ENCODE data around the gene CDH12.

Gene CDH12

GRCh38 chr5:22669345-22669744 lies 183.8 kb downstream of the CDH12 start:
- Histone ChIP-seq H3K27me3 (ENCODE audit: control insufficient read depth in 2 of 2, insufficient read depth in 2 of 2, low read length in 2 of 2) (no peaks in the 10 kb centered on the region), H3K36me3 (ENCODE audit: control insufficient read depth in 2 of 2, insufficient read depth in 2 of 2, low read length in 2 of 2) (no peaks in the 10 kb centered on the region), H3K9ac (ENCODE audit: low read depth in 1 of 2, low read length in 2 of 2) (no peak overlapping the region), H3K4me3 (ENCODE audit: low read length in 2 of 2) (no peak overlapping the region), H3K4me1 (ENCODE audit: control insufficient read depth in 2 of 2, insufficient read depth in 2 of 2, low read length in 2 of 2) (no peaks in the 10 kb centered on the region), H3K27ac (ENCODE audit: low read depth in 2 of 2, low read length in 2 of 2) (no peak overlapping the region), H3K9me3 (ENCODE audit: control insufficient read depth in 2 of 2, low read length in 2 of 2) (no peaks in the 10 kb centered on the region)

DNA sequence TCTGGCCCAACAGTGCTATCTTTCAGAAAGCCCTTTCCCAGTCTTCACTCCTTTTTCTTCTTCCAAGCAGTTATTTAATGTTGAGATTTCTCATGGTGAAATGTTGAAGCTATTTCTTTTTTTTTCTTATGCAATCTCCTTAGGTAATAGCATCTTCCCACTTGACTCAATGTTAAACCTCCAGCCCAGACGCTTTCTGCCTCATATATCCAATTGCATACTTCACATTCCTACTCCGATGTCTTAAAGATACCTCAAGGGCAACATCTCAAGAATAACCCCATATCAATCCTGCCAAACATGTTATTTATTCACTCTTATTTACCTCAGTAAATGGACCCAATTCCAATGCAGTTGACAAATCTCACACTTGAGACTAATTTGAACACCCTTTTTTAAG lies 187.3 kb downstream of the CDH12 start:
- H3K4me3 ChIP-seq (ENCODE audit: low read length in 2 of 2) = no peak overlapping the region
- no peaks in the 10 kb centered on the region for H3K36me3 ChIP-seq (ENCODE audit: control insufficient read depth in 2 of 2, insufficient read depth in 2 of 2, low read length in 2 of 2)
- H3K4me1 ChIP-seq (ENCODE audit: control insufficient read depth in 2 of 2, insufficient read depth in 2 of 2, low read length in 2 of 2) = no peaks in the 10 kb centered on the region
- no peak overlapping the region for H3K27ac ChIP-seq (ENCODE audit: low read depth in 2 of 2, low read length in 2 of 2)
- no peak overlapping the region for H3K9ac ChIP-seq (ENCODE audit: low read depth in 1 of 2, low read length in 2 of 2)
- H3K9me3 ChIP-seq (ENCODE audit: control insufficient read depth in 2 of 2, low read length in 2 of 2) = no peaks in the 10 kb centered on the region
- H3K27me3 ChIP-seq (ENCODE audit: control insufficient read depth in 2 of 2, insufficient read depth in 2 of 2, low read length in 2 of 2) = no peaks in the 10 kb centered on the region

GRCh38 chr5:22663134-22663533 lies 190.0 kb downstream of the CDH12 start:
- no peak overlapping the region for H3K4me3 ChIP-seq (ENCODE audit: low read length in 2 of 2)
- no peaks in the 10 kb centered on the region for H3K9me3 ChIP-seq (ENCODE audit: control insufficient read depth in 2 of 2, low read length in 2 of 2)
- no peak overlapping the region for H3K27ac ChIP-seq (ENCODE audit: low read depth in 2 of 2, low read length in 2 of 2)
- H3K9ac ChIP-seq (ENCODE audit: low read depth in 1 of 2, low read length in 2 of 2) = no peak overlapping the region
- no peaks in the 10 kb centered on the region for H3K36me3 ChIP-seq (ENCODE audit: control insufficient read depth in 2 of 2, insufficient read depth in 2 of 2, low read length in 2 of 2)
- no peaks in the 10 kb centered on the region for H3K27me3 ChIP-seq (ENCODE audit: control insufficient read depth in 2 of 2, insufficient read depth in 2 of 2, low read length in 2 of 2)
- H3K4me1 ChIP-seq (ENCODE audit: control insufficient read depth in 2 of 2, insufficient read depth in 2 of 2, low read length in 2 of 2) = no peaks in the 10 kb centered on the region

DNA sequence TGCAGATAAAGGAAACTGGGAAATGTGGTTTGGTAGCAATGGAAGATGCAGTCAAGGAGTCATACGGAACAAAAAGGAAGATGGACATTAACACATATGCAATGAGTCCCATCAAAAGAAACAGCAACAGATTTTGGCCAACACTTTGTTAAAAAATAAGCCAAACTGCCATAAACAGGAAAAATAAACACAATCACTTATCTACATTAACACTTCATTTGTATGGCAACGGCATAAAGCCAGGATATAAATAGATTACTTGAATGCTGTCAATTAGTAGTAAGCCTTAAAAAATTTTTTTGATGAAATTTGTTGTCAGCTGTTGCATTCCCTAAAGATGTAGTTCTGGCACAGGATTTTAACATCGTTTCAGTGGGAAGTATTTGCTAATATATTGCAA lies 190.8 kb downstream of the CDH12 start:
- Histone ChIP-seq H3K36me3 (ENCODE audit: control insufficient read depth in 2 of 2, insufficient read depth in 2 of 2, low read length in 2 of 2) (no peaks in the 10 kb centered on the region), H3K4me1 (ENCODE audit: control insufficient read depth in 2 of 2, insufficient read depth in 2 of 2, low read length in 2 of 2) (no peaks in the 10 kb centered on the region), H3K27me3 (ENCODE audit: control insufficient read depth in 2 of 2, insufficient read depth in 2 of 2, low read length in 2 of 2) (no peaks in the 10 kb centered on the region), H3K9me3 (ENCODE audit: control insufficient read depth in 2 of 2, low read length in 2 of 2) (no peaks in the 10 kb centered on the region), H3K27ac (ENCODE audit: low read depth in 2 of 2, low read length in 2 of 2) (no peak overlapping the region), H3K4me3 (ENCODE audit: low read length in 2 of 2) (no peak overlapping the region), H3K9ac (ENCODE audit: low read depth in 1 of 2, low read length in 2 of 2) (no peak overlapping the region)

DNA sequence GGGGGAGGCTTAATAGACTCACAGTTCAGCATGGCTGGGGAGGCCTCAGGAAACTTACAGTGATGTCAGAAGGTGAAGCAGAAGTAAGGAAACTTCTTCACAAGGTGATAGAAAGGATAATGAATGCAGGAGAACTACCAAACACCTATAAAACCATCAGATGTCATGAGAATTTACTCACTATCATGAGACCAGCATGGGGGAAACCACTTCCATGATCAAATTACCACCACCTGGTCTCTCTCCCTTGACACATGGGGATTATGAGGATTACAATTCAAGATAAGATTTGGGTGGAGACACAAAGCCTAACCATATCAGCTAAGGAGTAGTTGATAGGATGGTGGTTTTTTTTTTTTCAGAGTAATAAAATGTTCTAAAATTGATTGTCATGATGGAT lies 201.8 kb downstream of the CDH12 start:
- no peaks in the 10 kb centered on the region for H3K36me3 ChIP-seq (ENCODE audit: control insufficient read depth in 2 of 2, insufficient read depth in 2 of 2, low read length in 2 of 2)
- no peak overlapping the region for H3K9ac ChIP-seq (ENCODE audit: low read depth in 1 of 2, low read length in 2 of 2)
- H3K4me1 ChIP-seq (ENCODE audit: control insufficient read depth in 2 of 2, insufficient read depth in 2 of 2, low read length in 2 of 2) = no peaks in the 10 kb centered on the region
- H3K9me3 ChIP-seq (ENCODE audit: control insufficient read depth in 2 of 2, low read length in 2 of 2) = no peaks in the 10 kb centered on the region
- H3K4me3 ChIP-seq (ENCODE audit: low read length in 2 of 2) = no peak overlapping the region
- no peak overlapping the region for H3K27ac ChIP-seq (ENCODE audit: low read depth in 2 of 2, low read length in 2 of 2)
- no peaks in the 10 kb centered on the region for H3K27me3 ChIP-seq (ENCODE audit: control insufficient read depth in 2 of 2, insufficient read depth in 2 of 2, low read length in 2 of 2)

- Histone ChIP-seq H3K4me3 (ENCODE audit: low read length in 2 of 2) (no peak overlapping the region), H3K27me3 (ENCODE audit: control insufficient read depth in 2 of 2, insufficient read depth in 2 of 2, low read length in 2 of 2) (no peaks in the 10 kb centered on the region), H3K9ac (ENCODE audit: low read depth in 1 of 2, low read length in 2 of 2) (no peak overlapping the region), H3K4me1 (ENCODE audit: control insufficient read depth in 2 of 2, insufficient read depth in 2 of 2, low read length in 2 of 2) (no peaks in the 10 kb centered on the region), H3K36me3 (ENCODE audit: control insufficient read depth in 2 of 2, insufficient read depth in 2 of 2, low read length in 2 of 2) (no peaks in the 10 kb centered on the region), H3K9me3 (ENCODE audit: control insufficient read depth in 2 of 2, low read length in 2 of 2) (no peaks in the 10 kb centered on the region), H3K27ac (ENCODE audit: low read depth in 2 of 2, low read length in 2 of 2) (no peak overlapping the region)
Measured at GRCh38 chr5:22650511-22650910, 202.6 kb downstream of the CDH12 start.

- no peak overlapping the region for H3K27ac ChIP-seq (ENCODE audit: low read depth in 2 of 2, low read length in 2 of 2)
- no peaks in the 10 kb centered on the region for H3K27me3 ChIP-seq (ENCODE audit: control insufficient read depth in 2 of 2, insufficient read depth in 2 of 2, low read length in 2 of 2)
- no peak overlapping the region for H3K4me3 ChIP-seq (ENCODE audit: low read length in 2 of 2)
- no peaks in the 10 kb centered on the region for H3K4me1 ChIP-seq (ENCODE audit: control insufficient read depth in 2 of 2, insufficient read depth in 2 of 2, low read length in 2 of 2)
- H3K9ac ChIP-seq (ENCODE audit: low read depth in 1 of 2, low read length in 2 of 2) = no peak overlapping the region
- H3K36me3 ChIP-seq (ENCODE audit: control insufficient read depth in 2 of 2, insufficient read depth in 2 of 2, low read length in 2 of 2) = no peaks in the 10 kb centered on the region
- no peaks in the 10 kb centered on the region for H3K9me3 ChIP-seq (ENCODE audit: control insufficient read depth in 2 of 2, low read length in 2 of 2)
Measured at GRCh38 chr5:22649074-22649473, 204.1 kb downstream of the CDH12 start.

GRCh38 chr5:22644859-22645258 lies 208.3 kb downstream of the CDH12 start:
- no peak overlapping the region for H3K27ac ChIP-seq (ENCODE audit: low read depth in 2 of 2, low read length in 2 of 2)
- H3K9me3 ChIP-seq (ENCODE audit: control insufficient read depth in 2 of 2, low read length in 2 of 2) = no peaks in the 10 kb centered on the region
- H3K27me3 ChIP-seq (ENCODE audit: control insufficient read depth in 2 of 2, insufficient read depth in 2 of 2, low read length in 2 of 2) = no peaks in the 10 kb centered on the region
- H3K36me3 ChIP-seq (ENCODE audit: control insufficient read depth in 2 of 2, insufficient read depth in 2 of 2, low read length in 2 of 2) = no peaks in the 10 kb centered on the region
- no peaks in the 10 kb centered on the region for H3K4me1 ChIP-seq (ENCODE audit: control insufficient read depth in 2 of 2, insufficient read depth in 2 of 2, low read length in 2 of 2)
- H3K9ac ChIP-seq (ENCODE audit: low read depth in 1 of 2, low read length in 2 of 2) = no peak overlapping the region
- H3K4me3 ChIP-seq (ENCODE audit: low read length in 2 of 2) = no peak overlapping the region

DNA sequence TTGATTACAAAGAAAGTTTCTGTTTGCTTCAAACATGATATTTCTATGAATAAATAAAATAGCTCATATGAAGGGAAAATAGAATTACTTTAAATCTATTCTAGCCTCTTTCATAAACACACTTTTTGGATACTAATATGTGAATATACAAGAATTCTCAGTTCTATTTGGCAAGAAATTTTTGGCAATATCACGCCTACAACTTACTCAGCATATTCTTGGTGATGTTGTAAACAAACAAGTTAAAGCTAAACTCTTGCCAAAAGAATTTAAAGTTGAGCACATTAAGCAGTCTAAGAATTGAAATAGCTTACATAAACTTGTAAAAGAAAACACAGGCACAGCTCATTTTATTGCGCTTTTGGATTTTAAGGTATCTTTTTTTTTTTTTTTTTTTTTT lies 209.8 kb downstream of the CDH12 start:
- no peak overlapping the region for H3K4me3 ChIP-seq (ENCODE audit: low read length in 2 of 2)
- no peaks in the 10 kb centered on the region for H3K36me3 ChIP-seq (ENCODE audit: control insufficient read depth in 2 of 2, insufficient read depth in 2 of 2, low read length in 2 of 2)
- no peaks in the 10 kb centered on the region for H3K9me3 ChIP-seq (ENCODE audit: control insufficient read depth in 2 of 2, low read length in 2 of 2)
- H3K4me1 ChIP-seq (ENCODE audit: control insufficient read depth in 2 of 2, insufficient read depth in 2 of 2, low read length in 2 of 2) = no peaks in the 10 kb centered on the region
- no peak overlapping the region for H3K9ac ChIP-seq (ENCODE audit: low read depth in 1 of 2, low read length in 2 of 2)
- H3K27ac ChIP-seq (ENCODE audit: low read depth in 2 of 2, low read length in 2 of 2) = no peak overlapping the region
- no peaks in the 10 kb centered on the region for H3K27me3 ChIP-seq (ENCODE audit: control insufficient read depth in 2 of 2, insufficient read depth in 2 of 2, low read length in 2 of 2)

DNA sequence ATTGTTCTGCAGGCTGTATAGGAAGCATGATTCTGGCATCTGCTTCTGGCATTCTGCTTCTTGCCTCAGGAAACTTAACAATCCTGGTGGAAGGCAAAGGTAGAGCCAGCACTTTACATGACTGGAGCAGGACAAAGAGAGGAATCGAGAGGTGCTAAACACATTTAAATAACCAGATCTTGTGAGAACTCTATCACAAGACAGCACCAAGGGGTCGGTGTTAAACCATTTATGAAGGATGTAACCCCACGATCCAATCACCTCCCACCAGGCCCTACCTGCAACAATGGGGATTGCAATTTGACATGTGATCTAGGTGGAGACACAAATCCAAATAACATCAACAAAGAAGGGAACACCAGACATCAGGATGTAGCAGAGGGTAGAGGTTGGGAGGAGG lies 221.5 kb downstream of the CDH12 start:
- no peaks in the 10 kb centered on the region for H3K36me3 ChIP-seq (ENCODE audit: control insufficient read depth in 2 of 2, insufficient read depth in 2 of 2, low read length in 2 of 2)
- no peak overlapping the region for H3K4me3 ChIP-seq (ENCODE audit: low read length in 2 of 2)
- no peaks in the 10 kb centered on the region for H3K27me3 ChIP-seq (ENCODE audit: control insufficient read depth in 2 of 2, insufficient read depth in 2 of 2, low read length in 2 of 2)
- no peaks in the 10 kb centered on the region for H3K4me1 ChIP-seq (ENCODE audit: control insufficient read depth in 2 of 2, insufficient read depth in 2 of 2, low read length in 2 of 2)
- no peak overlapping the region for H3K27ac ChIP-seq (ENCODE audit: low read depth in 2 of 2, low read length in 2 of 2)
- no peaks in the 10 kb centered on the region for H3K9me3 ChIP-seq (ENCODE audit: control insufficient read depth in 2 of 2, low read length in 2 of 2)
- H3K9ac ChIP-seq (ENCODE audit: low read depth in 1 of 2, low read length in 2 of 2) = no peak overlapping the region

GRCh38 chr5:22627029-22627428 lies 226.1 kb downstream of the CDH12 start:
- Histone ChIP-seq H3K27me3 (ENCODE audit: control insufficient read depth in 2 of 2, insufficient read depth in 2 of 2, low read length in 2 of 2) (no peaks in the 10 kb centered on the region), H3K4me3 (ENCODE audit: low read length in 2 of 2) (no peak overlapping the region), H3K9me3 (ENCODE audit: control insufficient read depth in 2 of 2, low read length in 2 of 2) (peaks cover 0 to 3% of the 10 kb centered on the region in 2 donors), H3K27ac (ENCODE audit: low read depth in 2 of 2, low read length in 2 of 2) (no peak overlapping the region), H3K36me3 (ENCODE audit: control insufficient read depth in 2 of 2, insufficient read depth in 2 of 2, low read length in 2 of 2) (no peaks in the 10 kb centered on the region), H3K4me1 (ENCODE audit: control insufficient read depth in 2 of 2, insufficient read depth in 2 of 2, low read length in 2 of 2) (no peaks in the 10 kb centered on the region), H3K9ac (ENCODE audit: low read depth in 1 of 2, low read length in 2 of 2) (no peak overlapping the region)

All from mucosa of rectum (tissue), 2 donors.